Liver (tissue), 9 donors: ENCODE measurements around the gene DOCK1. TPM values are rescaled to one million over a fixed set of nuclear protein-coding genes. Genes with fewer than 3 reads are reported as not detected.

Experiments used
- DNase-seq: peaks from one replicate; pipeline ENCODE4 v3.0.0-alpha.2; 2017; ENCODE audit warnings: low spot score
- H3K27ac ChIP-seq, 2 donors: one replicate each; pipeline ENCODE4 v1.7.0; 2013; ENCODE audit warnings: inconsistent platforms in 2 of 2, low read length in 2 of 2, control low read depth in 1 of 2, low read depth in 1 of 2, mild to moderate bottlenecking in 1 of 2
- H3K27me3 ChIP-seq, 4 donors: one replicate each; pipeline versions ENCODE4 v1.6.1 to v1.7.0; 2013; ENCODE audit warnings: low read length in 3 of 4, inconsistent platforms in 1 of 4, mild to moderate bottlenecking in 1 of 4, moderate library complexity in 1 of 4; ENCODE audit not compliant: control insufficient read depth in 4 of 4, insufficient read depth in 4 of 4
- H3K36me3 ChIP-seq, 4 donors: one replicate each; pipeline versions ENCODE4 v1.6.1 to v1.7.0; 2013; ENCODE audit warnings: low read length in 3 of 4, mild to moderate bottlenecking in 3 of 4, low read depth in 1 of 4, moderate library complexity in 1 of 4; ENCODE audit not compliant: control insufficient read depth in 4 of 4, insufficient read depth in 3 of 4
- H3K4me1 ChIP-seq, 4 donors: one replicate each; pipeline versions ENCODE4 v1.6.1 to v1.7.0; 2013; ENCODE audit warnings: low read length in 3 of 4, mild to moderate bottlenecking in 3 of 4, moderate library complexity in 1 of 4; ENCODE audit not compliant: control insufficient read depth in 4 of 4, insufficient read depth in 4 of 4
- H3K4me3 ChIP-seq, 3 donors: one replicate each; pipeline versions ENCODE4 v1.6.1 to v1.7.0; 2013; ENCODE audit warnings: low read length in 3 of 3, control low read depth in 1 of 3, low read depth in 1 of 3, mild to moderate bottlenecking in 1 of 3
- H3K9ac ChIP-seq, 2 donors: one replicate each; pipeline ENCODE4 v1.7.0; 2013; ENCODE audit warnings: low read length in 2 of 2, mild to moderate bottlenecking in 2 of 2, moderate library complexity in 2 of 2, control low read depth in 1 of 2, low read depth in 1 of 2
- H3K9me3 ChIP-seq, 4 donors: one replicate each; pipeline versions ENCODE4 v1.6.1 to v1.7.0; 2013; ENCODE audit warnings: low read length in 3 of 4; ENCODE audit not compliant: control insufficient read depth in 4 of 4
- ATF3 ChIP-seq: IDR thresholded peaks from 2 replicates; pipeline ENCODE4 v1.6.1; 2016; ENCODE audit warnings: antibody characterized with exemption
- CTCF ChIP-seq: fragments of 150-350 bp; IDR thresholded peaks from 2 replicates; pipeline ENCODE4 v1.5.1; 2017; ENCODE audit warnings: improper control_type of control experiment, low read depth, low read length; ENCODE audit not compliant: missing input control
- EGR1 ChIP-seq, 2 donors: IDR thresholded peaks; 2 replicates each; pipeline ENCODE4 v1.6.1; 2016 to 2018; ENCODE audit warnings: antibody characterized with exemption in 2 of 2, low read depth in 2 of 2
- FOXA1 ChIP-seq: IDR thresholded peaks from 2 replicates; pipeline ENCODE4 v1.6.1; 2016; ENCODE audit warnings: antibody characterized with exemption
- FOXA2 ChIP-seq: IDR thresholded peaks from 2 replicates; pipeline ENCODE4 v1.6.1; 2016; ENCODE audit warnings: antibody characterized with exemption
- HNF4A ChIP-seq, 2 donors: conservative IDR thresholded peaks; 2 replicates each; pipeline ENCODE4 v1.6.1; 2016; ENCODE audit warnings: antibody characterized with exemption in 2 of 2, mild to moderate bottlenecking in 2 of 2
- HNF4G ChIP-seq: IDR thresholded peaks from 2 replicates; pipeline ENCODE4 v1.6.1; 2016; ENCODE audit warnings: antibody characterized with exemption
- MAX ChIP-seq: IDR thresholded peaks from 2 replicates; pipeline ENCODE4 v1.6.1; 2016; ENCODE audit warnings: antibody characterized with exemption
- NR2F2 ChIP-seq: IDR thresholded peaks from 2 replicates; pipeline ENCODE4 v1.6.1; 2016; ENCODE audit warnings: antibody characterized with exemption
- RAD21 ChIP-seq, 2 donors: IDR thresholded peaks; 2 replicates each; pipeline ENCODE4 v1.6.1; 2016; ENCODE audit warnings: antibody characterized with exemption in 2 of 2, mild to moderate bottlenecking in 2 of 2
- REST ChIP-seq: IDR thresholded peaks from 2 replicates; pipeline ENCODE4 v1.6.1; 2016; ENCODE audit warnings: antibody characterized with exemption, mild to moderate bottlenecking
- RXRA ChIP-seq, 2 donors: IDR thresholded peaks; 2 replicates each; pipeline ENCODE4 v1.6.1; 2017 to 2018; ENCODE audit warnings: antibody characterized with exemption in 2 of 2, mild to moderate bottlenecking in 1 of 2
- SP1 ChIP-seq: IDR thresholded peaks from 2 replicates; pipeline ENCODE4 v1.6.1; 2018; ENCODE audit warnings: antibody characterized with exemption, mild to moderate bottlenecking
- TAF1 ChIP-seq: conservative IDR thresholded peaks from 2 replicates; pipeline ENCODE4 v1.6.1; 2016; ENCODE audit warnings: antibody characterized with exemption, mild to moderate bottlenecking
- YY1 ChIP-seq: IDR thresholded peaks from 2 replicates; pipeline ENCODE4 v1.6.1; 2016; ENCODE audit warnings: antibody characterized with exemption, mild to moderate bottlenecking
- ZBTB33 ChIP-seq: IDR thresholded peaks from 2 replicates; pipeline ENCODE4 v1.6.1; 2016; ENCODE audit warnings: antibody characterized with exemption
- WGBS: extraction: QIAGEN DNeasy Blood & Tissue Kit; methylation state at CpG from one replicate; pipeline ENCODE4 v1.1.7; 2013; 5-methylcytosine and 5-hydroxymethylcytosine counted together
- polyA plus RNA-seq, 2 donors: library from polyadenylated mRNA; stranded (reverse) in 1 of 2; unstranded in 1 of 2; fragments of 200-250 nt in 1 of 2; fragments of >200 nt in 1 of 2; fragmentation: Nextera tagmentation in 1 of 2; extraction: Ambion mirVana in 1 of 2; gene quantifications; one replicate each; pipeline versions ENCODE4 v1.2.1 to v1.2.3, GENCODE V29; 2013 to 2015
- total RNA-seq, 2 donors: library from RNA; depleted of rRNA; stranded (reverse); fragments of >200 nt; gene quantifications; one replicate each; pipeline ENCODE4 v1.2.3, GENCODE V29; 2014
- donor health status: healthy.
- donor health status: healthy.
- donor health status: healthy.
- donor health status: healthy.
- donor health status: healthy.

The DOCK1 gene
- total and polyA plus RNA-seq, 4 donors: 3.8 to 28.8 (median 9.1) TPM

GRCh38 chr10:127242914-127243313 lies 337.7 kb downstream of the DOCK1 start:
- no peaks in the 10 kb centered on the region for H3K27me3 ChIP-seq
- no peaks in the 10 kb centered on the region for H3K4me1 ChIP-seq
- no peak overlapping the region for H3K9ac ChIP-seq
- peaks cover 0 to 2% (median under 1%) of the 10 kb centered on the region in 4 donors for H3K36me3 ChIP-seq
- H3K27ac ChIP-seq: no peak overlapping the region
- no peak overlapping the region for H3K4me3 ChIP-seq
- TF ChIP-seq SP1 (no peak), ZBTB33 (no peak), HNF4A (conservative IDR thresholded peaks at IDR 0.05) (no peak), MAX (no peak), NR2F2 (no peak), RXRA (IDR thresholded peaks at IDR 0.05) (no peak), FOXA2 (no peak), HNF4G (no peak)
- H3K9me3 ChIP-seq: no peaks in the 10 kb centered on the region
- no peak for DNase-seq
- WGBS: 87% methylated on average over 3 of the region's 3 CpGs

- no peak overlapping the region for H3K4me3 ChIP-seq
- H3K9me3 ChIP-seq: no peaks in the 10 kb centered on the region
- no peak overlapping the region for H3K9ac ChIP-seq
- H3K4me1 ChIP-seq: no peaks in the 10 kb centered on the region
- DNase-seq: peak; percentile 46
- TF ChIP-seq RAD21 (IDR thresholded peaks at IDR 0.05): peak; percentile 19 to 71
- no peak for TF ChIP-seq TAF1
- TF ChIP-seq YY1: no peak
- no peak for TF ChIP-seq SP1
- no peak for TF ChIP-seq HNF4A (conservative IDR thresholded peaks at IDR 0.05)
- TF ChIP-seq RXRA (IDR thresholded peaks at IDR 0.05): no peak
- no peak for TF ChIP-seq FOXA1
- TF ChIP-seq CTCF: peak; percentile 34
- TF ChIP-seq REST: no peak
- no peak for TF ChIP-seq EGR1 (IDR thresholded peaks at IDR 0.05; ENCODE audit: low read depth in 2 of 2)
- TF ChIP-seq ATF3: no peak
- no peak overlapping the region for H3K27ac ChIP-seq
- no peaks in the 10 kb centered on the region for H3K27me3 ChIP-seq
- H3K36me3 ChIP-seq: peaks cover 0 to 8% (median 5%) of the 10 kb centered on the region in 4 donors
- 53% methylated on average over 4 of the region's 4 CpGs for WGBS
These were observed 338.5 kb downstream of the DOCK1 start for GRCh38 chr10:127243490-127244272.
